GM11168 (cell line): ENCODE measurements around the gene CXCL17.
"Not testable (repeated sequence)": the region's sequence is repeated elsewhere in the genome, so short reads cannot be mapped to it uniquely, and the experiment has no call there.

ENCODE experiments used
- in situ Hi-C: fragments of 300-500 bp; cut with MboI; formaldehyde crosslinking; loops from one replicate; pipeline ENCODE4 v1.12.0; 2022; ENCODE audit warnings: low sequenced_read_pairs; ENCODE audit not compliant: unreplicated experiment

Gene CXCL17

DNA sequence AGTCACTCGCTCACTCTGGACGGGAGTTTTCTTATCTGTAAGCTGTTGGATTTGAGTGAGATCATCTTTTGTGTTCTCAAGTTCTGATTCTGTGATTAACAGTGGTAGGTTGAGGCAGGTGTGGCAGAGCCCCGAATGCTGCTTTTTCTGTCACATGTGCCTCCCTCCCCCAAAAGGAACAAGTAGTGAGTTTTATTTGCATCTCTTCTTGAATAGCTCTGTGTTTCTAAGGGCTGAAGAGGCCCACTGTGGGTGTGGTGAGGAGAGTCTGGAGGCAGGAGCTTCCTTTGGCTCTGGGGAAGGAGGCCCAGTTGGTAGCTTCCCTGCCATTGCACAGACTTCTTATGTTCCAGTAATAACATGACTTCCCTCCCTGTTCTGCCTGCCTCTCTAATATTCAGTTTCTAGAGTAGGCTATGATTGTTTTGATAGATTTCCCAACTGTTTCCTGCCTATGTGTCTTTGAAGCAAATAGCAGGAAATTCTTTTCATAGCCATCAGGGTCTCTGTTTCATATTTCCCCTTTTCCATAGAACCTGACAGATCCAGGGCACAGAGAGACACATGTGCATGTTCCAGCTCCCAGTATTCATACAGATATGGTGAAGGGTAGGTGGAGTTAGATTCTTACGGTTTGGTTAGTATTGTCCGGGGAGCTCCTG, 23.9 kb upstream of the CXCL17 start:
- in situ Hi-C loops = no loop called here

- in situ Hi-C loops = no loop called here
Measured at GRCh38 chr19:42465827-42466280, 23.1 kb upstream of the CXCL17 start.

DNA sequence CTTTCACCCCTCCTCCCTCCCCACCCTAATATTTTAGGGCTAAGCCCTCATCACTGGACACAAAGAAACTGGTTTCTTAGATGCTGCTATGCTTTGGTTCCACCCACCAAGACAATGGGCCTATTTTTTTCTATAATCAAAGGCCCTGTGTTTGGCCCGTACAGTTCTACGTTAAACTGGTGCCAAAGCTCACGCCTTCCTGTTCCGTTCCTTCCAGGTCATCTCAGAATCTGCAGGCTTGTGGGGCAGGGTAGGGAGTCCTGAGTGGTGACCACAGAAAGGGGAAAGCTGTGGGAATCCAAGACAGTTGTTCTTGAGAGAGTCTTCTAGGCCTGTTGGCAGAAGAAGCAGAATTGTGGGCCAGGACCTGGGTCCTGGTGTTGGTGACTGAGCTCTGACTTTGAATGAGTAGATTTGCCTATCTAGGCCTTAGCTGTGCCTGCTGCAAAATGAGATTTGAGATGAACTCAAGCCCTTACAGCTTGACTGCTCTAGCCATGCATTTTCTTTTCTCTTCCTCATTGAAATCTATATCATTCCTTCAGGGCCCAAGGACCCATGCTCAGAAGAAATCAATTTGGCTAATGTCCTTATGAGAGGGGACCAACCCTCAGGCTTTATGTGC, 19.1 kb upstream of the CXCL17 start:
- in situ Hi-C loops = no loop called here

GRCh38 chr19:42461231-42461630, 18.5 kb upstream of the CXCL17 start:
- in situ Hi-C loops = not testable (repeated sequence)

DNA sequence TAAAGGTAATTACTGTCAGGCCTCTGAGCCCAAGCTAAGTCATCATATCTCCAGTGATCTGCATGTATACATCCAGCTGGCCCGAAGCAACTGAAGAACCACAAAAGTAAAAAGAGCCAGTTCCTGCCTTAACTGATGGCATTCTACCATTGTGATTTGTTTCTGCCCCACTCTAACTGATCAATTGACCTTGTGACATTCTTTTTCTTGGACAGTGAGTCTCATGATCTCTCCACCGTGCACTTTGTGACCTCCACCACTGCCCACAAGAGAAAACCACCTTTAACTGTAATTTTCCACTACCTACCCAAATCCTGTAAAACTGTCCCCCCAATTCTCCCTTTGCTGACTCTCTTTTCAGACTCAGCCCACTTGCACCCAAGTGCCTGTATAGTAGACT, 17.2 kb upstream of the CXCL17 start:
- in situ Hi-C loops = loop anchor here (5.0 kb wide), 1 partner anchor 67 kb away; the partner anchor contains the start of gene CEACAM1

- in situ Hi-C loops = loop anchor here (5.0 kb wide), 1 partner anchor 72 kb away; the partner anchor contains the start of gene CEACAM1
Measured at GRCh38 chr19:42455621-42456081, 12.9 kb upstream of the CXCL17 start.

GRCh38 chr19:42455086-42455485, 12.3 kb upstream of the CXCL17 start:
- in situ Hi-C loops = loop anchor here (5.0 kb wide), 1 partner anchor 72 kb away; the partner anchor contains the start of gene CEACAM1

GRCh38 chr19:42452590-42452989, 9.8 kb upstream of the CXCL17 start:
- in situ Hi-C loops = no loop called here

GRCh38 chr19:42450314-42450934, 7.7 kb upstream of the CXCL17 start:
- in situ Hi-C loops = no loop called here

DNA sequence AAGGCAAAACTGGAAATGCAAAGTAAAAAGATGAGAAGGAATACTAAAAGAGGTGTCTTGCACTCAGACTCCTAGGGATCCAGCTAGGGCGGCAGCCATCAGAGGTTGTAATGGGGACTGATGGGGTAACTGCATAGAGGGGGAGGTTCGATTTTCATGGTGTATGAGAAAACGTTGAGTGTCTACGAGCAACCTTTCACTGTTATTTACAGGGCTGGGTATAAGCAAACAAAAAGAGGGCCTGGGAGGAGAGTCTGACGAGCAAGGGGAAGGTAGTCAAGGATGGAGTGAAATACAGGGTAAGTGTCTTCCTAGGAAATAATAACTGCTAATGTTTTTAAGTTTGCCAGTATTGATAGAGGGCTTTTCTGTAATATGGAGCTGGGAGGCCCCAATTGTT, 5.6 kb upstream of the CXCL17 start:
- in situ Hi-C loops = not testable (repeated sequence)

GRCh38 chr19:42445948-42446347, 3.2 kb upstream of the CXCL17 start:
- in situ Hi-C loops = no loop called here

- in situ Hi-C loops = no loop called here
Measured at GRCh38 chr19:42443944-42444398, 1.2 kb upstream of the CXCL17 start.

DNA sequence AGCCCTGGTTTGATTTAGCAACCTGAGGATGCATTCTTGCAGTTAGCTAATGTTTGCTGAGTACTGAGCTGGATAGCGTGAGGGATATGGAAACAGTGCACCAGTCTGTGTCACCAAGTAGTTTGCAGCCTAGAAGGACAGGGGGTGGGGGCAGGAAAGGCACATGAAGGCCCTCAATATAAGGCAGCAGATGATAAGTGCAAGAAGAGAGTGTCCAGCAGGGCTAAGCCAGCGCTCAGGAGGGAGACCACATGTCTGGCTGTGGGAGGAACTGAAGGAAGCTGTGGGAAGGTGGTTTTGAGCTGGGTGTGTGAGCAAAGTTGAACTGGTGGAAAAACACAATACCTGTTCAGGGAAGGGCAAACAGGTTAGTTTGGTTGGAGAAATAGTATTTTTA, 1.7 kb downstream of the CXCL17 start:
- in situ Hi-C loops = no loop called here

GRCh38 chr19:42440357-42441048, 2.2 kb downstream of the CXCL17 start:
- in situ Hi-C loops = no loop called here

- in situ Hi-C loops = no loop called here
Measured at GRCh38 chr19:42436006-42436405, 6.7 kb downstream of the CXCL17 start.

DNA sequence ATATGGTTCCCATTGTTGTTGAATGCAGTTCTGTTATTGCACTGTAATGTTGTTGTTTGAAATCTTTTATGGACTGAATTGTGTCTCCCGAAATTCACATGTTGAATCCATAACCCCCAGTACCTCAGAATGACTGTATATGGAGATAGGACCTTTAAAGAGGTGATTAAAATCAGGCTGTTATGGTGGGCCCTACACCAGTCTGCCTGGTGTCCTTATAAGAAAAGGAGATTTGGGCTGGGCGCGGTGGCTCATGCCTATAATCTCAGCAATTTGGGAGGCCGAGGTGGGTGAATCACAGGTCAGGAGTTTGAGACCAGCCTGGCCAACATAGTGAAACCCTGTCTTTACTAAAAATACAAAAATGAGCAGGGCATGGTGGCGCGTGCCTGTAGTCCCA, 7.4 kb downstream of the CXCL17 start:
- in situ Hi-C loops = no loop called here

DNA sequence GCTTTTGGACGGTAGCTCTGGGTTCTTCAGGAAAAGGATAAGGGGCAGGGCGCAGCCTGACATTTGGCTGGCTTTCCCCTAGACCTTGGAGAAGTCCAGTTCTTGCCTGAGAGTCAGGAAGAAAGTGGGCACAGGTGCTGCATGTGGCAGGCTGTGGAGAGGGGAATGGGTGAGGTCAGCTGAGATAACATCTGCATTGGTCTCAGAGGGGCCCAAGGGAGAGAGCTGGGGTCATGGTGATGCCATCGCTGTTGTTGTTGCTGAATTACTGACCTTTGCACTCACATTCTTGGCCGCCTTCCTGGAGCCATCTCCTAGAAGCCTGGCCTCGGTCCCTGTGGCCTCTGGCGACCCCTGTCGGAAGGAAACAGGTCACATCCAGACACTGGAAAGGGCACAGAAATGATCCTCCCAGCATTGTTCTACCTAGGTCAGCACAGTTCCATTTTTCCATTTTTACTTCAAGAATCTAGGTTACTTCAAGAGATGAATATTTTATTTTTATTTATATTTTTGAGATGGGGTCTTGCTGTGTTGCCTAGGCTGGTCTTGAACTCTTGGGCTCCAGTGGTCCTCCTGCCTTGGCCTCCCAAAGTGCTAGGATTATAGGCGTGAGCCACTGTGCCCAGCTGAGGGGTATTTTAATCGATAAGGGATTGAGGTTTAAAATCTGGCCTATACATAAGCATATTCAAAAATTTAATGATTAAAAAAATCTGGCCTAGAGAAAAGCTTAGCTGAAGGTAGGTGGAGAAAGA, 9.1 kb downstream of the CXCL17 start:
- in situ Hi-C loops = no loop called here

DNA sequence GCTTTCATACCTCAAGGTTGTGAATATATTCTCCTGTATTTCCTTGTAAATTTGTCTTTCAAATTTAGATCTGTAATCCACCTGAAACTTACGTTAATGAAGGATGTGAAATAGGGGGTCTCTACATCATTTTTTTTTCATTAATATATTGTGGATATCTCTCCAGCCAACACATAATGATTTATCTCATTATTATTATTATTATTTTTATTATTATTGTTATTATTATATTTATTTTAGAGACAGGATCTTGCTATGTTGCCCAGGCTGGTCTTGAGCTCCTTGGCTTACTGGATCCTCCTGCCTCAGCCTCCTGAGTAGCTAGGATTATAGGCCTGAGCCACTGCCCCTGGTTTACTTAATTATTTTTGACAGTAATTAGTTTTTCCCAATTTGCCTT, 11.3 kb downstream of the CXCL17 start:
- in situ Hi-C loops = no loop called here

- in situ Hi-C loops = no loop called here
Measured at GRCh38 chr19:42428676-42429075, 14.1 kb downstream of the CXCL17 start.

DNA sequence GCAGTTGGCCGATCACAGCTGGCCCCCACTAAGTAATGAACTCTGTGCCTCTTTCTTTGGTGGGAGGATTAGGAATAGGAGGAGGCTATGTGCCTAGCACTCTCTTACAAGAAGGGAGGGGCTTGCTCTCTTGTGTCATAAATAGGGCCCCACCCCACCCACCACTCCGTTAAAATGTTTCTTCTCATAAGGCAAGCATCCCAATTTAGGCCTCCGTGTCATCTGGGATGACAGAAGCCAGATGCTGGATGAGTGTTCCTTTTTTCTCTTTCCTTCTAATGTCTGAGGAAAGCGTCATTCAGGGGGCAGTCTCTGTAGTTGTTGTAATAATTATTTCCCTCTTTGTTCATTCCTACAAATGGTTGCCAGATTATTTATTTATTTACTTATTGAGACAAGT, 15.4 kb downstream of the CXCL17 start, which contains the start of gene LIPE:
Gene LIPE (minus strand): TSS at position 76 of the 400 bp plus-strand sequence. CDS start 239 bp downstream, outside the sequence.
- in situ Hi-C loops = no loop called here
